ENCODE measurements around the gene ZMYND10.

- no peak for TF ChIP-seq CTCF (IDR thresholded peaks at IDR 0.05 in 8 of 11, conservative IDR thresholded peaks at IDR 0.05 in 3 of 11)
- no peak for TF ChIP-seq POLR2AphosphoS5 (IDR thresholded peaks at IDR 0.05)
- no peak for TF ChIP-seq POLR2A (IDR thresholded peaks at IDR 0.05)
Measured at GRCh38 chr3:50327129-50327528, 18.4 kb downstream of the ZMYND10 start.
